GOT3 (cell line): ENCODE results near the gene ZNF280D.
"Not testable (repeated sequence)": the region's sequence is repeated elsewhere in the genome, so short reads cannot be mapped to it uniquely, and the experiment has no call there.

Experiments
- DNase-seq: peaks from one replicate; lab custom pipeline; 2025; ENCODE audit warnings: mixed read lengths; lab: John Stamatoyannopoulos, UW

Gene ZNF280D, protein sequence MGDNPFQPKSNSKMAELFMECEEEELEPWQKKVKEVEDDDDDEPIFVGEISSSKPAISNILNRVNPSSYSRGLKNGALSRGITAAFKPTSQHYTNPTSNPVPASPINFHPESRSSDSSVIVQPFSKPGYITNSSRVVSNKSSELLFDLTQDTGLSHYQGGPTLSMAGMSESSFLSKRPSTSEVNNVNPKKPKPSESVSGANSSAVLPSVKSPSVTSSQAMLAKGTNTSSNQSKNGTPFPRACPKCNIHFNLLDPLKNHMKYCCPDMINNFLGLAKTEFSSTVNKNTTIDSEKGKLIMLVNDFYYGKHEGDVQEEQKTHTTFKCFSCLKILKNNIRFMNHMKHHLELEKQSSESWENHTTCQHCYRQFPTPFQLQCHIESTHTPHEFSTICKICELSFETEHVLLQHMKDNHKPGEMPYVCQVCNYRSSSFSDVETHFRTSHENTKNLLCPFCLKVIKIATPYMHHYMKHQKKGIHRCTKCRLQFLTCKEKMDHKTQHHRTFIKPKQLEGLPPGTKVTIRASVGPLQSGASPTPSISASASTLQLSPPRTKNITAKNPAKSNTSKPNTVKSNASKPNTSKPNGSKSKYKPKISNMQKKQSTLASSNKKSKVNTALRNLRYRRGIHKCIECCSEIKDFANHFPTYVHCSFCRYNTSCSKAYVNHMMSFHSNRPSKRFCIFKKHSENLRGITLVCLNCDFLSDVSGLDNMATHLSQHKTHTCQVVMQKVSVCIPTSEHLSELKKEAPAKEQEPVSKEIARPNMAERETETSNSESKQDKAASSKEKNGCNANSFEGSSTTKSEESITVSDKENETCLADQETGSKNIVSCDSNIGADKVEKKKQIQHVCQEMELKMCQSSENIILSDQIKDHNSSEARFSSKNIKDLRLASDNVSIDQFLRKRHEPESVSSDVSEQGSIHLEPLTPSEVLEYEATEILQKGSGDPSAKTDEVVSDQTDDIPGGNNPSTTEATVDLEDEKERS

DNA sequence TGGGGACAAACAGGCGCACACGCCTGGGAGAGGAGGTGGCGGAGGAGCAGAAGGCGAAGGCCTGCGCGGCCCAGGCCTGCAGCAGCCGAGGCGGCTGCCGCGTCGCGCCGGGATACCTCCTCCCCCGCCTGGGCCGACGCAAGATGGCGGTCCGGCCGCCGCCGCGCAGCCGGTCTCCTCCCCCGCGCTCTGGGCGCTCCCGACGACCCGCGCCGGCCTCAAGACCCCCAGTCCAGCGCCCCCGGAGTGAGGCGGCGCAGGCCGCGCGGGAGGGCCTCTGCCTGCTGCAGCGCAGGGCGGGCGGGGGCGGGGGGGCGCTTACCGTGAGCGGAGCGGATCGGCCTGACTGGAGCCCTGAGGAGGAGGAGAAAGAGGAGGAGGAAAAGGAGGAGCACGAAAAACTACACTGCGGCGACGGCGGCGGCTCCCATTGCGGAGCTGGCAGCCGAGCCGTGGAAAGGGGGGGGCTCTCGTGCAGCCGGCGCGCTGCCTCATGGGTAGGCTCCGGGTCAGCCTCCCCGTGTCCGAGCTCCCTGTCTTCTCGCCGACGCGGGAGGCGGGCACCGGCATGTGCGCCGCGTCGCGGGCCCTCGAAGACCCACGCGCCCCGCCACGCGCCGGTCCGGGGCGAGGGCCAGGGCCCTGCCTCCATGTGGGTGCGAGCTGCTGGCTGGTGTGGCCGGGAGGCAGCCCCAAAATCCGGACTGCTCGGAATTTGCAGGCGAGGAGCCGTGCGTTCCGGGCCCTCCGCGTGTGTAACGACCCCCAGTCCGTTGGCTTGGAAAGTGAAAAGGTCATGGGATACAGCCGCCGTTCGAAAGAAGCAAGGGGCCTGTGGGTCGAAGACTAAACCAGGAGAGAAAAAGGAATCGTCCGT is at the start of gene ZNF280D:
TSS of gene ZNF280D (minus strand) at position 374 of the 877 bp plus-strand sequence. CDS start 26,400 bp downstream, outside the sequence.
- peak; percentile 67 for DNase-seq

DNA sequence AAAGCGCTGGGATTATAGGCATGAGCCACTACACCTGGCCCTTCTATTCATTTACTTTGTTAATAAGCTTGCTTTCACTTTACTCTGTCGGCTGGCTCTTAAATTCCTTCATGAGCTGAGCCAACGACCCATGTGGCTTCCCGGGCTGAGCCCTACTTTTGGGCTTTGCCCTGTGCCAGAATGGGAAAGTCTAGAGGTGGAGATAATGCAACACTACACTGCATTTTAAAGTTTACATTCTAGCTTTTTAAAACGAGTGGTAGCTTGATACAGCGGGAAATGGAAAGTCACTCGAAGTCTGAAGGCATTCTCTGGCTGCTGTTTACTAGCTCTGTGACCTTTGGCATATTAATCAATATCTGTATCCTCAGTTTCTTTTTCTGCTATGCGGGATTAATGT is 49.0 kb upstream of the ZNF280D start:
- DNase-seq = no peak

DNA sequence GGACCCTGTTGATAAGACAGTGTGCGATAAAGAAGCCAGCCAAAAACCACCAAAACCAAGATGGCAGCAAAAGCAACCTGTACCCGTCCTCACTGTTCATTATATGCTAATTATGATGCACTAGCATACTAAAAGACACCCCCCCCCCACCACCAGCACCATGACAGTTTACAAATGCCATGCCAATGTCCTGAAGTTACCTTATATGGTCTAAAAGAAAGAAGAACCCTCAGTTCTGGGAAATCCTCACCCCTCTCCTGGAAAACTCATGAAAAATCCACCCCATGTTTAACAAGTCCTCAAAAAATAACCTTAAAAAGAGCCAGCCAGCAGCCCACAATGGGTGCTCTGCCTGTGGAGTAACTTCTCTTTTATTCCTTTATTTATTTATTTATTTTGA is 48.4 kb upstream of the ZNF280D start:
- DNase-seq = no peak

DNA sequence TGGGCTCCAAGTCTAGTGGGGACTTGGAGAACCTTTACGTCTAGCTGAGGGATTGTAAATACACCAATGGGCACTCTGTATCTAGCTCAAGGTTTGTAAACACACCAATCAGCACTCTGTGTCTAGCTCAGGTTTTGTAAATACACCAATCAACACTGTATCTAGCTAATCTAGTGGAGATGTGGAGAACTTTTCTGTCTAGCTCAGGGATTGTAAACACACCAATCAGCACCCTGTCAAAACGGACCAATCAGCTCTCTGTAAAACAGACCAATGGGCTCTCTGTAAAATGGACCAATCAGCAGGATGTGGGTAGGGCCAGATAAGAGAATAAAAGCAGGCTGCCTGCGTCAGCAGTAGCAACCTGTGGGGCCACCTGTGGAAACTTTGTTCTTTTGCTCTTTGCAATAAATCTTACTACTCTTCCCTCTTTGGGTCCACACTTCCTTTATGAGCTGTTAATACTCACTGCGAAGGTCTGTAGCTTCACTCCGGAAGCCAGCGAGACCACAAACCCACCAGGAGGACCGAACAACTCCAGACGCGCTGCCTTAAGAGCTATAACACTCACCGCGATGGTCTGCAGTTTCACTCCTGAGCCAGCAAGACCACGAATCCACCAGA is 46.9 kb upstream of the ZNF280D start:
- DNase-seq = not testable (repeated sequence)

DNA sequence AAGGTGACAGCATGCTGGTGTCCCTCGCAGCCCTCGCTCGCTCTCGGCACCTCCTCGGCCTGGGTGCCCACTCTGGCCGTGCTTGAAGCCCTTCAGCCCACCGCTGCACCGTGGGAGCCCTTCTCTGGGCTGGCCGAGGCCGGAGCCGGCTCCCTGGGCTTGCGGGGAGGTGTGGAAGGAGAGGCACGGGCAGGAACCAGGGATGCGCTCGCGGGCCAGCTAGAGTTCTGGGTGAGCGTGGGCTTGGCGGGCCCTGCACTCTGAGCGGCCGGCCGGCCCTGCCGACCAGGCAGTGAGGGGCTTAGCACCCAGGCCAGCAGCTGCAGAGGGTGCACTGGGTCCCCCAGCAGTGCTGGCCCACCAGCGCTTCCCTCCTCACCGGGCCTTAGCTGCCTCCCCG is 46.1 kb upstream of the ZNF280D start:
- DNase-seq = not testable (repeated sequence)

DNA sequence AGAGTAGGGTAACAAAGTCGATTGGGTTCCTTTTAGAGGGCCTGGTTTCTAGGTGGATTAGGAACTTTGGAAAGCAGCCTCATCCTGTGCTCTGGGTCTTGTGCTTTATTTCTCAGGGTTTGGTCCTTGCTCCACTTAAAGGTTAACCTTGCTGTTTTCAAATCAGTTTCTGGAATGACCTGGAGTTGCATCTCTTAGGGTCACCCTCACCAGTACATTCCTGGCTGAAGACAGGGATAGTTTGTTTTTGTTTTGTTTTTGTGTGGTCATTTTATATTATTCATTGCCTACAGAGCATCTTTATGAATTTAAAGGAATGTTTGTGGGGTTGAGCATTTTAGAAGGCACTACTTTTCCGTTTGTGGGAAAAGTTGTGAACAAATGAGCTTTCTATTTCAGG is 45.5 kb upstream of the ZNF280D start:
- DNase-seq = no peak

DNA sequence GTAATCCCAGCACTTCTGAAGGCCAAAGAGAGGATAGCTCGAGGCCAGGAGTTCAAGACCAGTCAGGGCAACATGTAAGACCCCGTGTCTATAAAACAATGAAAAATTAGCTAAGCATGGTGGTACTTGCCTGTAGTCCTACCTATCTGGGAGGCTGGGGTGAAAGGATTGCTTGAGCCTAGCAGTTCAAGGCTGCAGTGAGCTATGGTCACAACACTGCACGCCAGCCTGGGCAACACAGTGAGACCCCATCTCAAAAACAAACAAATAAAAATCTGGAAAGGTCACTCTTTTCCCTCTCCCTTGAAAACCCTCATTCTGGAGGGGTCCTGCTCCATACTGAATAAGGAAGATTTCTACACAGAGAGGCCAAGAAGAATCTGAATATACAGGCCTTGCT is 43.5 kb upstream of the ZNF280D start:
- no peak for DNase-seq

DNA sequence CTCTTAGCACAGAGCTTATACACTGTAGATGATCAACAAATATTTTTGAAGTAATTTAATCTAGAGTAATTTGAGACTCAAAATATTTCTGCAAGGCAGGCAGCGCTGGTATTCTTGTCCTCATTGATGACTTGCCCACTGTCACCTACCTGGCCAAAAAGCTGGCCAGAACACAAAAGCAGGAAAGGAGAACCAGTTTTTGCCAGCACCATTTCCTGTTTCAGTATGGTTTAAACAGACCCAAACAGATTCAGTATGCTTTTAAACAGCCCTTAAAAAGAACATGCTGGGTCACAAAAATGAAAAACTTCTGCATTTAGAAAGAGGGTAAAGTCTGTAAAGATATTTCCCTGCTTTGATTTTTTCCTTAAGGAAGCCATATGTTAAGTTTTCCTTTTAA is 42.3 kb upstream of the ZNF280D start:
- DNase-seq = no peak

DNA sequence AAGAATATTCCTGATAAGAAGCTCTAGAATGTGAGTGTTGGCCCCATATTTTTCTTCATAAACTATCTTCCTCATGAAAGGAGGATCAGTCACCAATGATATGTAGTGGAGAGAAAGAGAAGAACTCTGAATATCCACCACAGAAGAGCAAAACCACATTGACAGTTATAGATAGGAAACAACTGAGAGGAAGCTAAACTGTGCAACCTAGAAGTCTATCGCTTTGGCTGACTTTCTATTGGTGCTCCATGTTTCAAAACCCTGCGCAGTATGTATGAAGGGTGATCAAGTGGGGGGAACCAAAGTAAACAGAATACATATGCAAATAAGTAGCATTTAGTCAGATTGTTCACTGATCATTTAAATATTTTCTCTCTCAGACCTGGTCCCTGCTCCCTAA is 41.0 kb upstream of the ZNF280D start:
- no peak for DNase-seq

DNA sequence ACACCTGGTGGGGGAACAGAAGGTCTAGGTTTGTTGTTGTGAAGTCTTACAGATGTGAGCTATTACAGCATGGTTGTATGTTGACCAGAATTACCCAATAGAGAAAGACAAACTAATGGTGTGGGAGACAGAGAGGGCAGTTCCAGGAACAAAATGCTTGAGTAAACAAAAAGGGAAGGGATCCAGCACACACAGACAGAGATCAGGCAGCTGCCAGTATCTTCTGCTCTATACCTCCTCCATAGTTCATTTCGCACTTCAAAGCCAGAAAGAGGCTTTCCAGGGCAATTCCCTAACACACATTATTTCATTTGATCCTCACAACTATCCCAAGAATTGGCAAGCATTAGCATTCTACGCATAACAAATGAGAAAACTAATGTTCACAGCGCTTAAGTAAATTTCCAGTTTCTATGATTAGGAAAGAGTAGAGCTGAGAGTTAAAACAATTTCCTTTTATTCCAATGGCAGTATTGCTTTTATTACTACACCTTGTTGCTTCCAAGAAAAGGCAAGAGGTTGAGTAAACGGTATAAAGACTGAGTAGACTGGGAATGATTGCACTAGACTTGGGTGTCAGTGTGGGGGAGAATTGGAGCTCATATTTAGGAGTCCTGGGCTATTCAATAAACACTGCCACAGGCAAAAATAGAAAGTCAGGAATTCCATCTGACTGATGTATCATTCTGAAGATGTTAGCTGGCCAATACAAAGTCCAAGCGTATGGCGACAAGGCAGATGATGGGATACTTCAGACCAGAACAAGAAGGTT is 39.7 kb upstream of the ZNF280D start:
- no peak for DNase-seq

DNA sequence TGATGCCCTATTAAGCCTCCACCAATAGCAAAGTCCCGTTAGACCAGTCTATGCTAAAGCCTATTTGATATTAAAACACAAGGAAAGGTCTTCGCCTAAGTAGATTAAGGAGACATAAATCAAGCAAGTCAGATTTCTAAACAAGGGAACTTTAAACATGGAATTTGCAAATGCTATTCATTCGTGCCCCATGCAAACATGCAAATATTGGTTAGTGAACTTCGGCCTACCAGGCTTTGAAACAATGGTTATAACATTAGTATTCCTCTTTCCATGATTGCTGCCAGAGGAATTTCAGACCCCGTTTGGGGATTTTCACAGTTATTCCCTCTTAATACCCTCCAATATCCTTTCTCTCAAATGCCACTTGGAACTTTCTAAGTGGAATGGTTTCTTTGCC is 36.9 kb upstream of the ZNF280D start:
- DNase-seq = no peak

DNA sequence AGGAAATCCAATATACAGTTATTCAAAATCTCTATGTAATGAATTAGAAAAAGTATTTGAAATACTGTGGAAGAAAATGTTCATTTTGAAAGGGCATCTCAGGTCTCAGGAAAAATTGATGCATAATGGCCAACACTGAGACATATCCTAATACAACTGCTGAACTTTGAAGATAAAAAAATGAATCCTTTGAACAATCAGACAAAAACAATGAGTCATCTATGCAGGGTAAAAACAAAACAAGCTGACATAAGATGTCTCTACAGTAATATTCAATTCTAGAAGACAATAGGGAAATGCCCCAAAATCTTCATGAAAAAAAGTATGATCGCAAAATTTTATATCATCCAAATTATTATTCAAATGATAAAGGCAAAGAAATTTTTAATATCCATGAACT is 34.0 kb upstream of the ZNF280D start:
- no peak for DNase-seq

DNA sequence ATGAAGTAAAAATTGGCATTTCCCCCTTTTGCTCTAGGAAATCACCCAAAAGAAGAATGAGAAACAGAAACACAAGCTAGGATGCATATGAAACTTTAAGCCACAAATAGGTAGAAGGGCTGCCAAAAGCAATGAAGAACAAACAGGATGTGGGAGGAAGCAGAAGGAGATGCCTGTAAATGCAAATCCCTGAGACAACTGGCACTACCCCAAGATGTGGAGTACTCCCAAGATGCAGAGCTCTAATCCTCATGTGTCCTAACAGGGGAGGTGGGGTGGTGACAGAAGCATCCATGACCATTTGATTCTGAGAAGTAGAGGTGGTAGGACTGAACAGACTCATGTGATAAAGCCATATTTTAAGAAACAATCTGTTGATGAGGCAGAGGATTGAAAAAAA is 31.9 kb upstream of the ZNF280D start:
- no peak for DNase-seq

DNA sequence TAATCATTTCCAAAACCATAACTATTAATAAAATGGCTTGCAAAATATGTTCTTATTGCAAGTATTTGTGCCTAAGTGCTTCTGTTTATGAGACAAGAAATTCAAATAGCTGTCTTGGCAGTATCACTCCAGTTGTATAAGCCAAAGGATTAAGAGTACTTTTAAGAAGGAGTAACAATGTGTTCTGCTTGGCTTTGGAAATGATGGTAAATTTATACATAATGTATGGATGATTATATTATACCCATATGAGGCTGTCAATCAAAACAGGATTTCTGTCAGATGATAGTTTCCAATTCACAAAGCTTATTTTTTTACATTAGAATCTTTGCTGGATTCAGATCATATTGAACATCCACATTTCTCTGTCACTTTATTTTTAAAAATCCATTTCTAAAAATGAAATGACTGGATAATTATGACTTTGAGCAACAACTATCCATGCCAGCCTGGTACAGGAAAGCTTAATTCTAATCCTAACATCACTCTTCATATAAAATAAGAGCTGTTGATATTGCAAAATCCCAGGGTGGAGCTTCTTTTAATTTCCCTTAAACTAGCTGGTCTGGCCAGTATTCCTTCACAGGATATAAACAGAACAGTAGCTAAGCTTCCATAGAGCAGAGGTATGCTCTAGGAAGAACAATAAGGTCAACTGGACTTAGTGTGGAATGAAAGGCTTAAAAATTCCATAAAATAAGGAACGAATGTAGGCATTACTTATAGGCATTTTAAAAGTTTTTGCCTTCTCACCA is 30.0 kb upstream of the ZNF280D start:
- DNase-seq = no peak

DNA sequence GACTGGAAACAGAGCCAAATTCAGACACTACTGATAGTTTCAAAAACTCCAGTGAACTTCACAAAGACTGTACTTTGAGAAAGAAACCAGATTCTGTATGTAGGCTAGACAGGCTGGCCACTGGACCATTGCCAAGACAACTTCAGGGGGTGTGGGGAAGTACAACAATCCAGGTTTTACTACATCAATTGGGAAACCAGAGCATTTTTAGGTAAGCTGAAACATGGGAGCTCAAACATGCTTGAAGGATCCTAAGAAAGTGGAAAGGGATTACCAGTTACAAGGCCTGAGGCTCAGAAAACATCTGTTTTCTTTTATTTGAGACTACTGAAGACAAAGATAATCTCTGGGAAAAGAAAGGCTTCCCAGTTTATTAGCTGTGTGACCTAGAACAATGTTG is 26.9 kb upstream of the ZNF280D start:
- no peak for DNase-seq

DNA sequence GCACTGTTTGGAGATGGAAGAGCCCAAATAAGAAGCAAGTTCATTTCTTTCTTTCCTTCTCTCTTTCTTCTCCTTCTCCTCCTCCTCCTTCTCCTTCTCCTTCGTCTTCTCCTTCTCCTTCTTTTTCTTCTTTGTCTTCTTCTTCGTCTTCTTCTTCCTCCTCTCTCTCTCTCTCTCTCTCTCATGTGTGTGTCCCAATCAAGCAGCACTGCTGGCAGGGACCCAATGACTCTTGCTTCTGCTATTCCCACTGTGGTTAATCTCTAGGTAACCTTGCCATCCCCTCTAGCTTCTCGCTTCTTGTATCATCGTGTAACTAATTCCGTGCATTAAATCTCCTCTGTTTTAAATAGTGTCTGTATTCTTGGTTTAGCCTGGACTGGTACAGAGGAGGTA is 26.1 kb upstream of the ZNF280D start:
- no peak for DNase-seq

DNA sequence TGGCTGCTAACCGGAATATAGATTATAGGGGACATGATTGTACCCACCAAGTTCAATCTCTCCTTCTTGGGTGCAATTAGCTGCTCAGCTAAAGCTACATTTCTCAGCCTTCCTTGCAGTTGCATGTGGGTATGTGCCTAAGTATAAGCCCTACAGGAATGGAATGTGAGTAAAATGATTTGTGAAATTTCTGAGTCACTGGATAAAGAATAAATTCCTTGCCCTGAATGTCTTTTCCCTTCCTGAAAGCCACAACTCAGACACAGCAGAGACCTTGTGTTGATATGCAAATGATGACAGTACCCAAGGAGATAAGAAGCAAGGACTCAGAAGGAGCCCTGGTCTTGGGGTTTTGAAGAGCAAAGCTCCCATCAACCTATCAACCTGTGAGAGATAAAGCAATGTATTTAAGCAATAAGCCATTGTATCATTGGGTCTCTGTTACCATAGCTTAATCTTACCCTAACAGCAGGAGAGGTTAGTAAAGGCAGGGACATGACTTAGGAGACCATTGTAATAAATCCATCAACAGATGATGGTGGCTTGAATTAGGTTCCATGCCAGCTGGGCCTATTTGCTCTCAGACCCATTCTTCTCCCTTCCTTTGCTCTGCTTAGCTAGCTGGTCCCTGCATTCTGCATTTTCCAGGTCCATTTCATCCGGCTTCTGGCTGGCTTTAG is 25.6 kb upstream of the ZNF280D start:
- no peak for DNase-seq

DNA sequence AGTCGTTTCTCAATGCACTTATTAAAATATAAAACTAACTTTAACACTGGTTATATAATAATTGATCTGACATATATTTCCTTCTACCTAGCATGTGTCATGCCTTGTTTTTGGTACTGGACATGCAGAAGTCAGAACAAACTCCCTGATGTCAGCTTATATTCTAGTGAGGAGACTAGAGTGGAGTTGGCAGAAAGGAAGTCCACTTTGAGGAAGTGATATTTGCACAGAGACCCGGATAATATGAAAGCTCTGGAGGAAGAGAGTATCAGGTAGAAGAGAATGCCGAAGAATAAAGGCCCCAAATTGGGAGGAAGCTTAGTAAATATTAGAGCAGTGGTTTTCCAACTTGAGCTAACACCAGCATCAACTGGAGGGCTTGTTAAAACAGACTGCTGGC is 24.6 kb upstream of the ZNF280D start:
- DNase-seq = no peak

DNA sequence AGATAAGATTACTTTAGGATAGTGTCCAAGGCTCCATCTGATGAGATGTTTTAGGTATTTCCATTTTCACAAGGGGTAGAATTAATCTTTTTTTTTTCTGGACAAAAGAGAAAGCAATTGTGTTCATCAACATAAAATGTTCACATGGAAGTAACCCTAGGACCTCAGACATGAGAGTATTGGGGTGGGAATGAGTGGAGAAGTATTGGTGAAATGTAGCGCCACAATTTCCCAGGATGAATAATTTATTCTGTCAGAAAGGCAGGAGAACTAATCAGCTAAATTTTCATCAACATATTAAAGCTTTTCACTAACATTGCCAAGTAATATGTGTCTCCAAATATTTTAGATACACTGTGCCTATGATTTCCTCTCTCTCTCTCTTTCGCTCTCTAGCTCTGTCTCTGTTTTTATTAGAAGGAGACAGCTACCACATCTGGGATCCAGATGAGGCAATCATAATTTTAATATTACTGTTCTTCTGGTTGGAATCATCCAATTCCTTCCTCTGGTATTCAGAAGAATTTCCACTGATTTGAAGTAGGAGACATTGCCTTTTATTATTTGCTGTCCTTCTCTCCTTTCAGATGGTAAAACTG is 21.6 kb upstream of the ZNF280D start:
- DNase-seq = no peak
